ENCODE data around the gene PSG2. TPM values are rescaled to one million over a fixed set of nuclear protein-coding genes. Genes with fewer than 3 reads are reported as not detected.

PSG2 gene
- total and polyA plus RNA-seq, 4 experiments from 2014 or later: not detected

Other genes with a start within 250 kb of the PSG2 start
- gene PSG1, start 203.0 kb downstream of the PSG2 start, total RNA-seq: not detected
- gene PSG1, start 203.0 kb downstream of the PSG2 start, polyA plus RNA-seq: not detected
- not detected for gene PSG6, start 164.8 kb downstream of the PSG2 start, total RNA-seq
- not detected for gene PSG6, start 164.8 kb downstream of the PSG2 start, polyA plus RNA-seq
- not detected for gene PSG7, start 145.5 kb downstream of the PSG2 start, total RNA-seq
- gene PSG7, start 145.5 kb downstream of the PSG2 start, polyA plus RNA-seq: not detected
- gene PSG11, start 56.2 kb downstream of the PSG2 start, total RNA-seq: not detected
- not detected for gene PSG11, start 56.2 kb downstream of the PSG2 start, polyA plus RNA-seq
- not detected for gene PSG5, start 103.8 kb upstream of the PSG2 start, total RNA-seq
- not detected for gene PSG5, start 103.8 kb upstream of the PSG2 start, polyA plus RNA-seq
- not detected for gene PSG4, start 122.9 kb upstream of the PSG2 start, total RNA-seq
- gene PSG4, start 122.9 kb upstream of the PSG2 start, polyA plus RNA-seq: not detected
- not detected for gene PSG9, start 186.8 kb upstream of the PSG2 start, total RNA-seq
- not detected for gene PSG9, start 186.8 kb upstream of the PSG2 start, polyA plus RNA-seq